Hematopoietic multipotent progenitor cell treated with erythropoietin and hydrocortisone succinate and interleukin-3 and kit ligand, for 15 days (in vitro differentiated cells): ENCODE results near the gene RAD51B.
A peak's percentile ranks its signal among the peaks of the same experiment; 100 is the strongest.
"Not testable (repeated sequence)": the region's sequence is repeated elsewhere in the genome, so short reads cannot be mapped to it uniquely, and the experiment has no call there.

ENCODE experiments used
- DNase-seq: peaks from one replicate; pipeline ENCODE4 v3.0.0-alpha.2; 2015; ENCODE audit warnings: low spot score

The RAD51B gene

GRCh38 chr14:68752271-68753006, 932.9 kb downstream of the RAD51B start:
- no peak for DNase-seq

DNA sequence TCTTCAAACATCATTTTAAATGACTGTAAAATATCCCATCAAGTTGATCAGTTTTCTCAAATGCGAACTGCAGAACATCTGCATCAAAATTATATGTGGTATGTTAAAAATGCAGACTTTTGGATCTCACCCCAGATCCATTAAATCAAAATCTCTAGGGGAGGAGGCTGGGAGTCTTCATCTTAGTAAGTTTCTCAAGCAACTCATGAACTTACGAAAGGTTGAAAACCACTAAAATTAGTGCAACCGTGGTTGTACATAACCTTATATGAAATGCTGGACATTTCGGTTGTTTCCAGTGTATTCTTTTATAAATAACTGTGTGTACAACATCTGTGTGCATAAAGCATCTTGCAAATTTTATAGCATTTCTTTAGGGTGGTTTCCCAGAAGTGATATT, 934.1 kb downstream of the RAD51B start:
- no peak for DNase-seq

GRCh38 chr14:68755016-68755353, 935.4 kb downstream of the RAD51B start:
- no peak for DNase-seq

GRCh38 chr14:68756000-68756481, 936.5 kb downstream of the RAD51B start:
- no peak for DNase-seq

GRCh38 chr14:68756734-68757133, 937.2 kb downstream of the RAD51B start:
- DNase-seq = no peak

DNA sequence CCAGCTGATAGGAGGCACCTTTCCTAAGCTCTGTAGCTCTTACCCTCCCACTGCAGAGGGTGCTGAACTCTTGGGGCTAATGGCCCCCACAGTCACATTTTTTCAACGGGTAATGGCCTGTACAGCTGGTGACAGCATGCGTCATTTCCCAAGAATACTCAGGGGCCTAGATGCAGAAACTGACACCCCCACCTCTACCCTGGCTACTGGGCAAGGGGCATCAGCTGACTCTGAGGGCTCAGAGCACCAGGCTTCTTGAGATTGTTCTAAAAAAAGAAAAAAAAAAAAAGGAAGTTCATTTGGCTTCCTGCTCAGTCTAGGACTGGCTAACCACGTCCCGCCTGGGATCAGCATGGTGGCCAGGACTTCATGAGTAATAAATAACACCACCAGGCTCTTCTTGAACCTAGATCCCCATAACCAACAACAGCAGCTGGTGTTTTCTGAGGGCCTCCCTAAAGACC, 938.1 kb downstream of the RAD51B start:
- DNase-seq = no peak

DNA sequence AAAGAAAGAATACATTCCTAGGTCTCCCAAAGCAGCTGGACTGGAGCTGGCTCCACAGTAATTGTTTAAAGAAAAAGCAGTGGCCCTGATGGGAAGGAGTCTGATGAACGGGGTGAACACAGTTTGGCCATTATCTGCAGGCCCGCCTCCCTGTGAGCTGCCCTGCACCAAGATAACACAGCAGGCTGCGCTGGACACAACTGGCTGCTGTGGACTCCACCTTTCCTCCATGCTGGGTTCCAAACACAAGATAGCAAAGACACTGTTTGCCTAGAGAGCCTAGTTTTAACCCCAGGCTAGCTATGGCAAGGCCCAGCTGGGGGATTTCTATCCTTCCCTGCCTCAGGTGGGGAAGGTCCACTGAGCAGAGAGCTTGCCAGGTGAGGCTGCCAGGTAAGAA, 938.7 kb downstream of the RAD51B start:
- DNase-seq = peak; percentile 53

- no peak for DNase-seq
Measured at GRCh38 chr14:68759017-68759560, 939.5 kb downstream of the RAD51B start.

DNA sequence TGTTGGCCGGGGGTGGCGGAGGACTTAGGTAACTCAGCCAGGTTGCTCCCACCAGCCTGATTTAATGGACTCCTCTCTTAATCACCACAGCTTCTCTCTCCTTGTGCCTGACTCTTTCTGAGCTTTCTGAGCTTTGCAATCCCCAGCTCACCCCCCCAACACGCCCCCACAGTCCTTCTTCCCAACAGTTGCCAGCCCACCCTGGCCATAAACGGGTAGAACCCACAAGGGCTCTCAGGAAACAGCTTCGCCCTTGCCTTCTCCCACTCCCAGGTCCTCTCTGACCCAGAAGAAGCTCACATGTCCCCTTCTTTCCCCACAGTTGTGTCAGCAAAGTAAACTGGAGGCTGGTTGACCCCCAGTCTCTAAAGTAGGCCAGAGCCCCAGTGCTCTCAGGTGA, 940.4 kb downstream of the RAD51B start:
- no peak for DNase-seq

- DNase-seq = no peak
Measured at GRCh38 chr14:68760761-68761160, 941.2 kb downstream of the RAD51B start.

- no peak for DNase-seq
Measured at GRCh38 chr14:68761391-68761790, 941.8 kb downstream of the RAD51B start.

- peak; percentile 33 for DNase-seq
Measured at GRCh38 chr14:68762953-68763764, 943.6 kb downstream of the RAD51B start.

GRCh38 chr14:68763843-68764242, 944.3 kb downstream of the RAD51B start:
- not testable (repeated sequence) for DNase-seq

DNA sequence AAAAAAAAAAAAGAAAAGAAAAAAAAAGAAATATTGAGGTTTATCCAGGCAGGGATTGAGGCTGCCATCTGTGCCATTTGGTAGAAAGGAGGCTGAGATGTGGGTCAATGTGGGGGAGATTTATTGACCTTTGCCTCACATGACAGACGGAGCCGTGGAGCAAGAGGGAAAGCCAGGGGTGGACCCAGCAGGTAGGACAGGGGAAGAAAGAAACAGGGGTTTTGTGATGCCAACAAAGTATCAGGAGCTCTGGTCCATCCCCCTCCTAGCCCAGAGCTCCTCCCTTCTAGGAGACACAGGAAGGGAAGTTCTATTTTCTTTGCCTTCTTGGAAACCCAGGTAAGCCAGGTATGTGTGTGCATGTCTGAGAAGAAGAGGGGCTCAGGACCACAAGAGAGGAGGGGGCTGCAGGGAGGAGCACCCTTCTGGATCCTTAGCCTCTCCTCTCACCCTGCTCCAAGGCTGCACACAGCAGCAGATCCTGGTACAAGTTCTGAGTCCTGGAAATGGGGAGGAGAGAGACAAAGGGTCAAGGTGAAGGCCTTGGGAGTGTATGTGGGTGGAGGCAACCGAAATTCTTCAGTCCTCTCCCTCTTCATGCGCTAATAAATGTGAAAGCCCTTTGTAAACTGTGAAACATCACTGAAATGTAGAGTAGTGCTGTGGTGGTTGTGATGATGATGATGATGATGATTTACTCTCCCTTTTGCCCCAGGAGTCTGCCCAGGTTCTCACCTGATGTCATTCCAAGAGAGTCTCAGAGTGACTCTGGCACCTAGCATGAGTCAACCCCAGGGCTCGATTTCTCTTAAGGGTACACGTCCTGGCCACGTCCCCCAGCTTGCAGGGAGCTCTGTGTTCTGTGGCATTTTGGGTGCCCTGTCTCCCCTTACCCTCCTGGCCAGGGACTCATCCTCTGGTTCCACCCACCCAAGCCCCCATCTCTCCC, 947.0 kb downstream of the RAD51B start:
- no peak for DNase-seq

DNA sequence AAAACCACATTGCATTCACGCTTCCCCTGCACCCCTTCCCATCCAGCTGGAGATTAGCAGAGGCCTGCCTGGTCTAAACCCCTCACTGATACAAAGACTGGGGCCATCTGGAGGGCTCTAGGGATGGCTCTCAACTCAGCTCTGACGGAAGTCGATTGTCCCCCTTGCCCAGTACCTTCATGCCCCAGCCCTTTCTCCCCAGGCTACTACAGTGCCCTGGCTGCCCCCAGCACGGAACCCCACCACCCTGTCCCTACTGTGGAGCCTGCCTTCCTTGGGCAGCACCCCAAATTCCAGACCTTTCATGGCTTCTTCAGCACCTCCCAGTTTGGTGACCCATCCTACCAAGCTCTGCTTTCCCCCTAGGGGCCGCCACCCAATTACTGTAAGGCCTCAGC, 947.7 kb downstream of the RAD51B start:
- no peak for DNase-seq

DNA sequence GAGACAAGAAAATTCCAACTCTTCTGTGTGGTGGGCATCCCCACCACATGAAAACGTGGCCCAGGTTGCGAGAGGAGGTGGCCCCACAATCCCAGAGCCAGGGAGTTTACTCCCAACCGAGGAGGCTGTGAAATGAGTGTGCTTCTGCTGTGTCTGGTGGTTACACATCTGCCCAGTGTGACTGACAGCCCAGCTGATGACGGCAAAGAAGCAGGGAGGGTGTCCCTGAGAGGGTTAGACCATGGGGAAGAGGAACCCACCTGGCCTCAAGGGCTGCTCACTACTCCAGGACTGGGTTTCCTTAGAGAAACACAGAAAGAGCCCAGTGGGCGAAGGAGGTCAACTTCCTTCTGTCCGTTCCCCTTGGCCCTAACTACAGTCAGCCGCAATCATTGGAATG, 948.7 kb downstream of the RAD51B start:
- DNase-seq = no peak

GRCh38 chr14:68770051-68770450, 950.5 kb downstream of the RAD51B start:
- DNase-seq = no peak

GRCh38 chr14:68770553-68771286, 951.1 kb downstream of the RAD51B start:
- no peak for DNase-seq

- no peak for DNase-seq
Measured at GRCh38 chr14:68771631-68772030, 952.1 kb downstream of the RAD51B start.

DNA sequence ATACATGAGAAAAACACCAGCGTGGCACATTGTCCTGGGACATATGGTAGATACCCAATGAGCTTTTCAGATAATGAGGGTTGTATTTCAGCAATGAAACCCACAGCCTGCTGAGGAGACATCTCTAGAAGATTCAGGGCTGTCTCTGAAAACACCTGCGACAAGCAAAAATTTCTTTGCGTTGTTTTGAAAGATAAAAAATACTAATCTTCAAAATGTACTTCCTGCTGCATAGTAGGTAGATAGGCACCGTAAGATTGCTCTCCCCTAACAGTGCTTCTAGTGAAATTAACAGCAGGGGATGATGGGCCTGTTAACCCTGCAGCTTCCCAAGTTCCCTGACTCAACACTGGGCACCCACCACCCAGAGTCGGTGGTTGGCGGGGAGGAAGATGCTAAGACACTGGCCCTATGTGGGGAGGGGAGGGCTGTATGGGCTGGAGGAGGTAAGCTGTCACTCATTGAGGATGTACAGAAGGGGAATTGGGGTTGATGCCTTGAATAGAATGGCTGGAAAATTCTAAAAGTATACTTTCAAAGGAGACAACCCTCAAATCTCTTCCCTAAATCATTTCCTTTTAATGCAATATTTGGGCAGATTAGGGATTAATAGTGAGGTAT, 953.3 kb downstream of the RAD51B start:
- no peak for DNase-seq
